ENCODE results near the gene PAN3.

- no peak for TF ChIP-seq ZNF8 (CRISPR knock-in tag; IDR thresholded peaks at IDR 0.05)
- no peak for TF ChIP-seq ZC3H10 (CRISPR knock-in tag; IDR thresholded peaks at IDR 0.05)
- TF ChIP-seq RARB (CRISPR knock-in tag; IDR thresholded peaks at IDR 0.05): no peak
- TF ChIP-seq CREB5 (CRISPR knock-in tag; IDR thresholded peaks at IDR 0.05; ENCODE audit: low read depth): no peak
- TF ChIP-seq BACH2 (CRISPR knock-in tag; IDR thresholded peaks at IDR 0.05; ENCODE audit: borderline replicate concordance): no peak
- no peak for TF ChIP-seq PATZ1 (CRISPR knock-in tag; IDR thresholded peaks at IDR 0.05; ENCODE audit: borderline replicate concordance)
Observed at GRCh38 chr13:28245465-28245864, 107.1 kb downstream of the PAN3 start.

Measured in SK-N-SH treated with all-trans-retinoic acid at 6 μM for 48 hours (cell line).